ENCODE results near the gene CXCL6.

The CXCL6 gene

DNA sequence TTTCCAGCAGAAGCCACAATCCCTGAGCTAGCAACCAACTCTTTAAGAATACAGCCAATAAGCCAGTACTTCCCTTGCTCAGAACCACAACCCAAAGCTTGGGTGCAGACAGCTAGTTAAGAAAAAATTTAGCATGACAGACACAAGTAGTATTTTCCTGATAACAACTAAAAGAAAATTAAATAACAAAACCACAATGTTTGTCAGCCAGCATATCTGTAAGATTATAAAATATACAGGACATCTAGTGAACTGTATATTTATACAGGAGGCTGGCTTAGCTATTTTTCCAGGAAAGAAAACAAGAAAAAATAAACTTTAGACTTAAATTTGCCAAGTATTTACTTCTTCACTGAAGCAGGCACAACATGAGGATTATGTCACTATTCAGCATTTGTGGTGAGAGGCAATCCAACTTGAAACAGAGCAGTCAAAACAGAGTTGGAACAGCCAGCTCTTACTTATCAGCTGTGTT lies 23.2 kb downstream of the CXCL6 start:
- H3K27ac ChIP-seq, result no peak overlapping the region
- TF ChIP-seq ZFX (IDR thresholded peaks at IDR 0.05; ENCODE audit: borderline replicate concordance), result no peak
- TF ChIP-seq, protein P1, sequence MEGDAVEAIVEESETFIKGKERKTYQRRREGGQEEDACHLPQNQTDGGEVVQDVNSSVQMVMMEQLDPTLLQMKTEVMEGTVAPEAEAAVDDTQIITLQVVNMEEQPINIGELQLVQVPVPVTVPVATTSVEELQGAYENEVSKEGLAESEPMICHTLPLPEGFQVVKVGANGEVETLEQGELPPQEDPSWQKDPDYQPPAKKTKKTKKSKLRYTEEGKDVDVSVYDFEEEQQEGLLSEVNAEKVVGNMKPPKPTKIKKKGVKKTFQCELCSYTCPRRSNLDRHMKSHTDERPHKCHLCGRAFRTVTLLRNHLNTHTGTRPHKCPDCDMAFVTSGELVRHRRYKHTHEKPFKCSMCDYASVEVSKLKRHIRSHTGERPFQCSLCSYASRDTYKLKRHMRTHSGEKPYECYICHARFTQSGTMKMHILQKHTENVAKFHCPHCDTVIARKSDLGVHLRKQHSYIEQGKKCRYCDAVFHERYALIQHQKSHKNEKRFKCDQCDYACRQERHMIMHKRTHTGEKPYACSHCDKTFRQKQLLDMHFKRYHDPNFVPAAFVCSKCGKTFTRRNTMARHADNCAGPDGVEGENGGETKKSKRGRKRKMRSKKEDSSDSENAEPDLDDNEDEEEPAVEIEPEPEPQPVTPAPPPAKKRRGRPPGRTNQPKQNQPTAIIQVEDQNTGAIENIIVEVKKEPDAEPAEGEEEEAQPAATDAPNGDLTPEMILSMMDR (IDR thresholded peaks at IDR 0.05), result no peak

DNA sequence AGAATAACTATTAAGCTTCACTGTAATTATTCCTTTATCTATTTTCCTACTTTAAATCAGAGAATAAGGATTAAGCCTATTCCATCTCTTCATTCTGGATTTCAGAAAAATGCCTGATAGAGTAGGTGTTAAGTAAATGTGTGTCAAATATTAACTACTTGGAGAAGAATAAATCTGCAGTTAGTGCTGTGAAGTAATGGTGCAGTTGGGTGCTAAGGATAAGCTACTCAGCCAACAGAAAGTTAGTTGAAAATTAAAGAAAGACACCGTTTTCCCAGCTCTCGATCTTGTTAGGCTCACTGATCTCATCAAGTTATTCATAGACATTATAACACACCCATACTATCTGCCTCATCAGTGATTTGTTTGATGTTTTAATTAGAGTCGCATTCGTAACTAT lies 23.7 kb downstream of the CXCL6 start:
- no peak for TF ChIP-seq ZFX (IDR thresholded peaks at IDR 0.05; ENCODE audit: borderline replicate concordance)
- TF ChIP-seq, protein P1 (IDR thresholded peaks at IDR 0.05), result no peak

DNA sequence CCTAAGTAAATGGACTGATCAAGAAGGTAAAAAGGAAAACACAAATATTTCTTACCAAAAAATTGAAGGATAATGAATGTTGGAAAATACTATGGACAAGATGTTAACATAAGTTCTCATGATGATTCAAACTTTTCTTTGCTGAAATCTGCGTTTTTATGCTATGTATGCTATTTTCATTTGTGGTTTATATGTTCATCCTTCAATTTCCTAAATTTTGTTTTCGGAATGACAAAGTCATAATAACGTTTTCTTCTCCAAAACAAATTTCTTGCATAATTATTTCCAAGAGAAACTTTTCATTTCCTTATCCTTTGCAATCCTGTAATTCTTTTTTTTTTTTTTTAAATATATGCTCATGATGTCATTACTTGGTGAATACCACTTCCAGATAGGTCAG lies 24.4 kb downstream of the CXCL6 start:
- TF ChIP-seq ZFX (IDR thresholded peaks at IDR 0.05; ENCODE audit: borderline replicate concordance), result no peak
- TF ChIP-seq, protein P1 (IDR thresholded peaks at IDR 0.05), result no peak
- H3K27ac ChIP-seq, result no peak overlapping the region

More for the DNA sequence above, 23.7 kb downstream of the CXCL6 start:
- H3K27ac ChIP-seq, result no peak overlapping the region

DNA sequence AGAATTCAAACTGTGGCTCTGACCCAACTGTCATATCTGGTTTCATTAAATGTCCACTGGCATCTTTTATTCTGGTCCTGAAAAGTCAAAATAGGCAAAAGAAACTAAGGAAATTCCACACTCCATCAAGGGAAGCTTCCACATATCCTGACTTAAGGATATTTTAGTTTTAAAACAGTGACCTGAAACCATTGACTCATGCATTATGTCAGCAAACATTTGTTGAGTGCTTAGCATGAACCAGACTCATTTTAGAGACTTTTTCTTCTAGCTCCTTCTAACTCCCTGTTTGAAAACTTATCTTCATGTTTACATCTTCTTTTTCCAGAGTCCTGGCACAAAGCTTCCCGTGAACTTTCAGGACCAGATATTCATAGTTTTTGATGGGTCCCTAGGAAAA lies 25.8 kb downstream of the CXCL6 start:
- H3K27ac ChIP-seq, result no peak overlapping the region
- TF ChIP-seq, protein P1 (IDR thresholded peaks at IDR 0.05), result no peak
- TF ChIP-seq ZFX (IDR thresholded peaks at IDR 0.05; ENCODE audit: borderline replicate concordance), result no peak

DNA sequence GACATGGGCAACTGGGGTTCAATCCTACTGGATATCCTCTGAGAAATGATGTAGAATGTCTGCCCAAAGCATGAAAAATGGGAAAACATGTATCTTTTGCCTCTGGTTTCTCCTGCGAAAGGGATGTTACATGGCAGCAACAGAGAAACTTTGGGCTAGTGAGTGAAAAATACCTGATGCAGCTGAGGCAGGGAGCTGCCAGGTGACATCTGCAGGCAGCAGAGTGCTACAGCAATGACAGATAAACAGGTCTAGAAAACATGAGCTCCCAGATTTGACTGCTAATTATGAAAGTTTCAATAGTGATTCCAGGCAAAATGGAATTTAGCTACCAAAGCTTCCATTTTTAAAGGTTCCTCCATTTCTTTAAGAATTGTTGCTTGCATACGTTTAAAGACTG lies 27.9 kb downstream of the CXCL6 start:
- H3K27ac ChIP-seq, result no peak overlapping the region
- TF ChIP-seq, protein P1 (IDR thresholded peaks at IDR 0.05), result peak; percentile 79
- no peak for TF ChIP-seq ZFX (IDR thresholded peaks at IDR 0.05; ENCODE audit: borderline replicate concordance)

DNA sequence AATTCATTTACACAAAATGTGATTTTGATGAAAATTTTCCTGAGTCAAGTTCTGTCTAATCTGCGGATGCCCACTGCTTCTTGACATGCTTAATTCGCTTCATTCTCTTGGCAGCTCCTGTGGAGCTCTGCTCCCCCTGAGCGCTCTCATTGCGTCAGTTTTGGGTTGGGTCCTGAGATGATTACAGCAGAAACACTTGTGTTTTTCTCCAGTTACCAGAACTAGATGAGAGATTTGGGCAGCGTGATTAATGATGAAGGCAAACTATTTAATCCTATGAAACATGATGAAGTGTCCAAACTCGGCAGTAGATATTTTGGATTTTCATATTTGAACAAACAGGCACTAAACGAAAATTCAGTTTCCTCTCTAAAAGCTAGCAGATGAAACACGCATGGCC lies 28.5 kb downstream of the CXCL6 start:
- TF ChIP-seq, protein P1 (IDR thresholded peaks at IDR 0.05), result no peak
- TF ChIP-seq ZFX (IDR thresholded peaks at IDR 0.05; ENCODE audit: borderline replicate concordance), result no peak
- no peak overlapping the region for H3K27ac ChIP-seq

DNA sequence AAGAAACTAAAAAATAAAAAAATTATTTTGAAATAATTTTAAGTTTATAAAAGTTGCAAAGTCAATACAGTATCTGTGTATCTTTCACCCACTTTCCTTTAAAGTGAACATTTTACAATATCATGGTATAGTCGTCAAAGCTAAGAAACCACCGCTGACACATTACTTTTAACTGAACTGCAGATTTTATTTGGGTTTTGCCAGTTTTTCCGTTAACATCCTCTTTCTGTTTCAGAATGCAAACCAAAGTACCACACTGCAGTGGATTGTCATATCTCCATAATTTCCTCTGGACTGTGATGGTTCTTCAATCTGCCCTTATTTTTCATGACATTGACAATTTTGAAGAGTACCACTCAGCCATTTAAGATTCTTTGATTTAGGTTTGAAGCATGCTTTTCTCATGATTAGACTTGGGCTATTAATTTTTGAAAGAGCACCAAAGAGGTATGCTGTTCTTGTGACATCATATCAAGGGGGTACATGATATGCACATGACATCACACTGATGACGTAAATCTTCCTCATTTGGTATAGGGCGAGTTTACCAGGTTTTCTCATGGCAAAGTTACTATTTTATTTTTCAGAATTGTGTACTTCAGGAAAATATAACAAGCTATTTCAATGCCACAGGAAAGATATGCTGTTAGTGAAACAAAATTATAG lies 29.1 kb downstream of the CXCL6 start:
- TF ChIP-seq ZFX (IDR thresholded peaks at IDR 0.05; ENCODE audit: borderline replicate concordance), result no peak
- TF ChIP-seq, protein P1 (IDR thresholded peaks at IDR 0.05), result no peak
- H3K27ac ChIP-seq, result no peak overlapping the region

Measured in 22Rv1 (cell line).